HG02798 (cell line): ENCODE results near the gene TMEM140.
"Not testable (repeated sequence)": the region's sequence is repeated elsewhere in the genome, so short reads cannot be mapped to it uniquely, and the experiment has no call there.

Experiments used
- ATAC-seq: cut with Tn5 transposase; IDR thresholded peaks from one replicate; pipeline ENCODE4 v1.9.1; 2021; ENCODE audit warnings: mild to moderate bottlenecking; ENCODE audit not compliant: unreplicated experiment, poor library complexity

The TMEM140 gene

DNA sequence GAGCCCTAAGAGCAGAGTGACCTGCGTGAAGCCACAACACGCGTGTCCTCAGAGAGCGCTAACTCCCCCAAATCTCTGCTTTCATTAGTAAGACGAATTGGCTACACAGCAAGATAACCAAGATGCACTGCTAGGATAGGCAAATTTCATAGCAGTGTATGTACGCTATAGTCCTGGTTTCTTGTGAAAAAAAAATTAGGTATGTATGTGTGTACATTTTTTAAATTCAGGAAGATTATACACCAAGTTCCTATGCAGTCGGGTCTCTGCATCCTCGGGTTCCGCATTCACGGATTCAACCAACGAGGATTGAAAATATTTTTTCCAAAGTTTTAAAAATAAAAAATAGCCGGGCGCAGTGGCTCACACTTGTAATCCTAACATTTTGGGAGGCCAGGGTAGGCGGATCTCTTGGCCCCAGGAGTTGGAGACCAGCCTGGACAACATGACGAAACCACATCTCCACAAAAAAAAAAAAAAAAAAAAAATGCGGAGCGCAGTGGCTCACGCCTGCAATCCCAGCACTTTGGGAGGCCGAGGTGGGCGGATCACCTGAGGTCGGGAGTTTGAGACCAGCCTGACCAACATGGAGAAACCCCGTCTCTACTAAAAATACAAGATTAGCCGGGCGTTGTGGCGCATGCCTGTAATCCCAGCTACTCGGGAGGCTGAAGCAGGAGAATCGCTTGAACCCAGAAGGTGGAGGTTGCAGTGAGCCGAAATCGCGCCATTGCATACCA, 64.2 kb downstream of the TMEM140 start:
- ATAC-seq, result not testable (repeated sequence)

DNA sequence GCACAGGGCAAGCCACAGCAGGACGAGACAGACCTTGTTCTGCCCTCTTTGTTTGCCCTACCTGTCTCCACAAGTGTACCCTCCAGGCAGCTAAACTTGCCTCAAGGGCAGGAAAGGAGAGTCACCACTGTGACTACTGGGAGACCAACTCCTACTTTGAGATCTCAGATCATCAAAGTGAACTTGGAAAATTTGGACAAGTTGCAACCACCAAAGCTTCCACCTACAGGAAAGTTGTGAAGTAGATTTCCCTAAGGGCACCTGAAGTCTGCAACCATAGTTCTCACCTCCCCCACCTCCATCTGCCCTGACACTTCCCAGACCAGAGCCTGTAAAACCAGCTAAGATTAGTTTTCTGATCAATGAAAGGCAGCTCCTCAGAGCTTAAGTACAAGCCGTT, 66.0 kb downstream of the TMEM140 start:
- no peak for ATAC-seq

DNA sequence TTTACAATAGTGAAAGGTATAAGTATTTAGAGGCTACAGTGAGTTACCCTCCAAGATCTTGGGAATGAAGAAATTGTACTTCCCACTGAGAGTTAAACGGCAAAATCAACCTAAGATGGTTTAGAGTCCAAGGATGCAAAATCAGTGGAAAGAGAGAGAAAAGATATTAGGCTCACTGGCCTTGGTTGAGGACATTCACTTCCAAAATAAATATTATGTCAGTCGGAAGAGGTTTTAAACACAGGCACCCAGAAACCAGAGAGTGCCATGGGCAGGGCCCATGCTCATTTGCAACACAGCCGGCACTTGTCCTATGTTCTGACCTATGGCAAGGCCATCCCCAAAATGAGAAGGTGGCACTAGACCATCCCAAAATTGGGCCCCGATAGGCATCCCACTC, 67.3 kb downstream of the TMEM140 start:
- no peak for ATAC-seq

DNA sequence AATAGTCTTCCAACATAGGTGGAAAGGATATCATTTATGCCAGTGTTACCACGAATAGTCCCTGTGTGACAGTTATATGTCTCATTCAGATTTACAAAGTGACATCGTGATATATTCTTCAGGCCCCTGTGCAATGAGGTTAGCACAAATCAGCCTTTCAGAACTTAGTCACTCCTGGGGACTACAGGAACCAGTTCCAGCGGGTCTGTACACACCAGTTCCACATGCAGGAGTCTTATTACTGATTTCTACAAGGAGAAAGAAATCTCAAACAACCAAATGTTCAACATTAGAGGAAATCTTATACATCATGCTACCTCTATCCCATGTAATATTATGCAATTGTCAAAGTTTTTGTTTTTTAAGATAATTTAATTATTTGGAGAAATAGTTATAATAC, 67.8 kb downstream of the TMEM140 start:
- ATAC-seq, result no peak
